Body of pancreas (tissue), 4 donors: Measurements from ENCODE around the gene LAMA2. TPM values are rescaled to one million over a fixed set of nuclear protein-coding genes. Genes with fewer than 3 reads are reported as not detected.

ENCODE experiments used
- ATAC-seq: fragments of 150-250 bp; one replicate; pipeline ENCODE4 v1.9.1; 2016
- DNase-seq, 4 donors: peaks; one replicate each; pipeline ENCODE4 v3.0.0-alpha.2; 2019
- H3K27ac ChIP-seq, 4 donors: fragments of 200-600 bp; sonication (generic); 1 replicate in 3 of 4; 2 replicates in 1 of 4; pipeline versions ENCODE4 v1.5.1 to v1.6.1; 2016 to 2019; ENCODE audit warnings: mild to moderate bottlenecking in 1 of 4, mixed read lengths in 1 of 4, moderate library complexity in 1 of 4
- H3K27me3 ChIP-seq, 2 donors: fragments of 200-600 bp; sonication (generic); one replicate each; pipeline ENCODE4 v1.6.0; 2016; ENCODE audit warnings: mild to moderate bottlenecking in 1 of 2
- H3K36me3 ChIP-seq, 2 donors: fragments of 200-600 bp; sonication (generic); replicated peaks in 1 of 2; 2 replicates each; pipeline ENCODE4 v1.5.1; 2016; ENCODE audit warnings: low read depth in 2 of 2; ENCODE audit not compliant: insufficient read depth in 1 of 2
- H3K4me1 ChIP-seq: fragments of 200-600 bp; sonication (generic); one replicate; pipeline ENCODE4 v1.6.0; 2016
- H3K4me3 ChIP-seq, 2 donors: fragments of 200-600 bp; sonication (generic); 1 replicate in 1 of 2; 2 replicates in 1 of 2; pipeline ENCODE4 v1.5.1; 2016 to 2019
- H3K9me3 ChIP-seq, 3 donors: fragments of 200-600 bp; sonication (generic); 1 replicate in 2 of 3; 2 replicates in 1 of 3; pipeline ENCODE4 v1.5.1; 2016
- CTCF ChIP-seq, 7 experiments: fragments of 450-650 bp in 4 of 7; fragments of 200-600 bp in 3 of 7; sonication (generic) in 3 of 7; IDR thresholded peaks; one replicate each; pipeline ENCODE4 v1.5.1; 2016 to 2019; ENCODE audit warnings: antibody characterized with exemption in 7 of 7
- POLR2A ChIP-seq, 3 donors: fragments of 450-650 bp; IDR thresholded peaks; one replicate each; pipeline ENCODE4 v1.6.1; 2016; ENCODE audit warnings: antibody characterized with exemption in 3 of 3, mild to moderate bottlenecking in 2 of 3
- WGBS, 2 donors: methylation state at CpG; one replicate each; pipeline ENCODE4 v1.1.5; 2017; 5-methylcytosine and 5-hydroxymethylcytosine counted together
- intact Hi-C: fragments of 100-400 bp; cut with DNase I; formaldehyde crosslinking; loops from one replicate; pipeline ENCODE4 v1.15.1; 2023
- total RNA-seq, 2 donors: library from RNA; depleted of rRNA; stranded (reverse); fragments of >200 nt; gene quantifications; one replicate each; pipeline ENCODE4 v1.1.0, GENCODE V29; 2016

Gene LAMA2
- total RNA-seq, 2 donors from 2014 or later: 43.3 to 54.7 TPM

- no peaks in the 10 kb centered on the region for H3K27me3 ChIP-seq
- H3K4me3 ChIP-seq: no peak overlapping the region
- no peaks in the 10 kb centered on the region for H3K36me3 ChIP-seq
- no peak overlapping the region for H3K27ac ChIP-seq
- WGBS, 2 donors: 53 to 63% methylated on average over 2 of the region's 2 CpGs
- peaks cover 8% of the 10 kb centered on the region for H3K4me1 ChIP-seq
- DNase-seq (no peak), ATAC-seq (no peak)
- no peaks in the 10 kb centered on the region for H3K9me3 ChIP-seq
- intact Hi-C loops: no loop called here
- TF ChIP-seq CTCF (IDR thresholded peaks at IDR 0.05) (no peak), POLR2A (IDR thresholded peaks at IDR 0.05) (no peak)
Observed at GRCh38 chr6:128883906-128884305, 968 bp downstream of the LAMA2 start.

GRCh38 chr6:128885381-128885780 lies 2.4 kb downstream of the LAMA2 start:
- H3K9me3 ChIP-seq: no peaks in the 10 kb centered on the region
- intact Hi-C loops: no loop called here
- H3K4me1 ChIP-seq: peaks cover 8% of the 10 kb centered on the region
- 78 to 83% methylated on average over 5 of the region's 5 CpGs for WGBS, 2 donors
- ATAC-seq (no peak), DNase-seq (no peak)
- no peaks in the 10 kb centered on the region for H3K36me3 ChIP-seq
- H3K27me3 ChIP-seq: no peaks in the 10 kb centered on the region
- TF ChIP-seq POLR2A (IDR thresholded peaks at IDR 0.05): no peak
- H3K4me3 ChIP-seq: no peak overlapping the region
- no peak overlapping the region for H3K27ac ChIP-seq

- DNase-seq (no peak), ATAC-seq (no peak)
- Histone ChIP-seq H3K4me3 (no peak overlapping the region), H3K4me1 (peaks cover 8% of the 10 kb centered on the region), H3K27ac (no peak overlapping the region), H3K36me3 (no peaks in the 10 kb centered on the region), H3K27me3 (no peaks in the 10 kb centered on the region), H3K9me3 (no peaks in the 10 kb centered on the region)
- intact Hi-C loops: no loop called here
- TF ChIP-seq CTCF (IDR thresholded peaks at IDR 0.05): no peak
- no peak for TF ChIP-seq POLR2A (IDR thresholded peaks at IDR 0.05)
Observed at GRCh38 chr6:128886706-128887105, 3.8 kb downstream of the LAMA2 start.

- H3K27me3 ChIP-seq: no peaks in the 10 kb centered on the region
- WGBS, 2 donors: 82 to 84% methylated on average over 5 of the region's 5 CpGs
- TF ChIP-seq POLR2A (IDR thresholded peaks at IDR 0.05) (no peak), CTCF (IDR thresholded peaks at IDR 0.05) (no peak)
- H3K36me3 ChIP-seq: no peaks in the 10 kb centered on the region
- no peak for ATAC-seq
- H3K4me3 ChIP-seq: no peak overlapping the region
- intact Hi-C loops: no loop called here
- no peaks in the 10 kb centered on the region for H3K4me1 ChIP-seq
- no peaks in the 10 kb centered on the region for H3K9me3 ChIP-seq
- DNase-seq: no peak
- H3K27ac ChIP-seq: no peak overlapping the region
Observed at GRCh38 chr6:128888444-128889175, 5.7 kb downstream of the LAMA2 start.

- intact Hi-C loops: no loop called here
- Histone ChIP-seq H3K9me3 (no peaks in the 10 kb centered on the region), H3K27me3 (no peaks in the 10 kb centered on the region)
Observed at GRCh38 chr6:128889870-128890269, 6.9 kb downstream of the LAMA2 start.

More at GRCh38 chr6:128889870-128890269, 6.9 kb downstream of the LAMA2 start:
- Histone ChIP-seq H3K36me3 (no peaks in the 10 kb centered on the region), H3K4me1 (no peaks in the 10 kb centered on the region), H3K4me3 (no peak overlapping the region), H3K27ac (no peak overlapping the region)
- ATAC-seq: no peak
- no peak for TF ChIP-seq POLR2A (IDR thresholded peaks at IDR 0.05)
- TF ChIP-seq CTCF (IDR thresholded peaks at IDR 0.05): no peak
- WGBS, 2 donors: 31% methylated on average over 5 of the region's 5 CpGs
- DNase-seq: no peak
